Right lobe of liver (tissue), 6 donors: ENCODE measurements around the gene OR52B6. TPM values are rescaled to one million over a fixed set of nuclear protein-coding genes. Genes with fewer than 3 reads are reported as not detected.
A peak's percentile ranks its signal among the peaks of the same experiment; 100 is the strongest.

ENCODE experiments used
- ATAC-seq, 4 donors: fragments of 200-7000 bp; cut with Tn5 transposase; one replicate each; pipeline ENCODE4 v1.9.1; 2020; ENCODE audit warnings: mild to moderate bottlenecking in 4 of 4, moderate library complexity in 4 of 4
- DNase-seq, 3 donors: peaks; one replicate each; pipeline ENCODE4 v3.0.0-alpha.2; 2020
- H3K27ac ChIP-seq, 3 donors: fragments of 200-600 bp; one replicate each; pipeline ENCODE4 v1.8.0; 2022
- H3K27me3 ChIP-seq, 2 donors: fragments of 200-600 bp; one replicate each; pipeline ENCODE4 v1.8.0; 2022
- H3K36me3 ChIP-seq, 4 donors: fragments of 200-600 bp; sonication (generic) in 1 of 4; one replicate each; pipeline versions ENCODE4 v1.5.1 to v1.8.0; 2017 to 2022; ENCODE audit warnings: control low read depth in 1 of 4
- H3K4me1 ChIP-seq, 4 donors: fragments of 200-600 bp; sonication (generic) in 1 of 4; one replicate each; pipeline versions ENCODE4 v1.5.1 to v1.8.0; 2017 to 2022; ENCODE audit warnings: control low read depth in 1 of 4
- H3K4me3 ChIP-seq, 3 donors: fragments of 200-600 bp; one replicate each; pipeline ENCODE4 v1.8.0; 2022
- H3K9me3 ChIP-seq, 4 donors: fragments of 200-600 bp; sonication (generic) in 1 of 4; one replicate each; pipeline versions ENCODE4 v1.5.1 to v1.8.0; 2017 to 2022; ENCODE audit warnings: control low read depth in 1 of 4
- POLR2A ChIP-seq: fragments of 450-650 bp; IDR thresholded peaks from one replicate; pipeline ENCODE4 v1.6.1; 2017; ENCODE audit warnings: antibody characterized with exemption, mild to moderate bottlenecking
- WGBS: methylation state at CpG from one replicate; pipeline ENCODE4 v1.1.6; 2018; ENCODE audit warnings: low coverage, low lambda C conversion rate; ENCODE audit not compliant: insufficient coverage; ENCODE audit errors: missing lambda C conversion rate; 5-methylcytosine and 5-hydroxymethylcytosine counted together
- intact Hi-C, 2 donors: fragments of 100-400 bp; cut with DNase I; formaldehyde crosslinking; loops; one replicate each; pipeline versions ENCODE4 v1.11.2 to v1.14.1; 2022
- total RNA-seq, 6 experiments: library from RNA; depleted of rRNA in 2 of 6; stranded (reverse); fragments of >200 nt in 2 of 6; fragmentation: NEBNext Ultra II Directional in 3 of 6; extraction: Animal tissue kit (Norgen Biotek cat#: 25700) in 3 of 6; gene quantifications; one replicate each; pipeline versions ENCODE4 v1.1.0 to v1.2.4, GENCODE V29; 2016 to 2023
- TF ChIP-seq, protein P1 (sequence below), 4 donors: fragments of 200-600 bp in 3 of 4; fragments of 450-650 bp in 1 of 4; IDR thresholded peaks; one replicate each; pipeline versions ENCODE4 v1.5.1 to v1.8.0; 2016 to 2022; ENCODE audit warnings: antibody characterized with exemption in 4 of 4, mild to moderate bottlenecking in 2 of 4
- donor health status: DM: no; HTN: yes; CAD: no.
- donor health status: DM: no; HTN: no; CAD: no.
- donor health status: DM: no; HTN: no; CAD: no.
- donor health status: DM: no; HTN: yes; CAD: no.
- donor health status: DM: no; HTN: yes; CAD: no.

Gene OR52B6
- total RNA-seq, 6 experiments from 2014 or later, result not detected

DNA sequence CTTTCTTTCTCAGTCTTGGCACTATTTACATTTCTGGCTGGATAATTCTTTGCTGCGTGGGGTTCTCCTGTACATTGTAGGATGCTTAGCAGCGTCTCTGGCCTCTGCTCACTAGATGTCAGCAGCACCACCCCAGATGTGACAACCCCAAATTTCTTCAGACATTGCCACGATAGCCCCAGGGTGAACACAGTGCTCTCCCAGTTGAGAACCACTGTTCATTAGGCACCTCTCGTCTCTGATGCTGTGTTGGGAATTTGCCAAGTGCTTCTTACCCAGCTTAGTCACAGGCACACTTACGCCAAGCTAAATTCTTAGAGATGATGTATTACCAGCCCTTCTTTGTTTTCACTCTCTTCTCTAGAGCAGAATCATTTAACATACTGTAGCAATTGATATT, 25.2 kb downstream of the OR52B6 start:
- ATAC-seq (no peak), DNase-seq (no peak)
- Histone ChIP-seq H3K27me3 (no peaks in the 10 kb centered on the region), H3K4me3 (no peak overlapping the region), H3K36me3 (no peaks in the 10 kb centered on the region), H3K27ac (no peak overlapping the region), H3K9me3 (no peaks in the 10 kb centered on the region), H3K4me1 (no peaks in the 10 kb centered on the region)
- WGBS, result 90% methylated on average over 5 of the region's 5 CpGs
- TF ChIP-seq POLR2A, result no peak
- TF ChIP-seq, protein P1, sequence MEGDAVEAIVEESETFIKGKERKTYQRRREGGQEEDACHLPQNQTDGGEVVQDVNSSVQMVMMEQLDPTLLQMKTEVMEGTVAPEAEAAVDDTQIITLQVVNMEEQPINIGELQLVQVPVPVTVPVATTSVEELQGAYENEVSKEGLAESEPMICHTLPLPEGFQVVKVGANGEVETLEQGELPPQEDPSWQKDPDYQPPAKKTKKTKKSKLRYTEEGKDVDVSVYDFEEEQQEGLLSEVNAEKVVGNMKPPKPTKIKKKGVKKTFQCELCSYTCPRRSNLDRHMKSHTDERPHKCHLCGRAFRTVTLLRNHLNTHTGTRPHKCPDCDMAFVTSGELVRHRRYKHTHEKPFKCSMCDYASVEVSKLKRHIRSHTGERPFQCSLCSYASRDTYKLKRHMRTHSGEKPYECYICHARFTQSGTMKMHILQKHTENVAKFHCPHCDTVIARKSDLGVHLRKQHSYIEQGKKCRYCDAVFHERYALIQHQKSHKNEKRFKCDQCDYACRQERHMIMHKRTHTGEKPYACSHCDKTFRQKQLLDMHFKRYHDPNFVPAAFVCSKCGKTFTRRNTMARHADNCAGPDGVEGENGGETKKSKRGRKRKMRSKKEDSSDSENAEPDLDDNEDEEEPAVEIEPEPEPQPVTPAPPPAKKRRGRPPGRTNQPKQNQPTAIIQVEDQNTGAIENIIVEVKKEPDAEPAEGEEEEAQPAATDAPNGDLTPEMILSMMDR (IDR thresholded peaks at IDR 0.05), result no peak
- intact Hi-C loops, result no loop called here

DNA sequence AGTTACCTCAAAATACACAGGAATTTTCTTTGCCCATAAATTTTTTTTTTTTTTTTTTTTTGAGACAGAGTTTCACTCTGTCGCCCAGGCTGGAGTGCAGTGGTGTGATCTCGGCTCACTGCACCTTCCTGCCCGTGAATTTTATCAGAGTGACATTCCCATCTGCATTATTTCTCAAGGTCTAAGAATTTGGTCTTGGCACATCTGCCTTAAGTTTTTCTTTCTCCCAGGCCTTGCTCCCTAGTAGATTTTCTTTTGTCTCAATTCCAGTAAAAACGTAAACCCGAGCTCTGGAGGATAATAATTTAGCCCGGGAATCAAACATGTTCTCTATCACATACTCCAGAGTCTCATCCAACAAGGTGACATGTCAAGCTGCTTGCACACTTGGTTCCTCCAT, 28.1 kb downstream of the OR52B6 start:
- Histone ChIP-seq H3K36me3 (no peaks in the 10 kb centered on the region), H3K4me1 (no peaks in the 10 kb centered on the region), H3K9me3 (no peaks in the 10 kb centered on the region), H3K4me3 (no peak overlapping the region), H3K27ac (no peak overlapping the region), H3K27me3 (no peaks in the 10 kb centered on the region)
- ATAC-seq, result no peak
- no peak for DNase-seq
- TF ChIP-seq, protein P1 (IDR thresholded peaks at IDR 0.05), result no peak
- TF ChIP-seq POLR2A, result no peak
- intact Hi-C loops, result no loop called here
- 50% methylated on average over 3 of the region's 6 CpGs for WGBS

DNA sequence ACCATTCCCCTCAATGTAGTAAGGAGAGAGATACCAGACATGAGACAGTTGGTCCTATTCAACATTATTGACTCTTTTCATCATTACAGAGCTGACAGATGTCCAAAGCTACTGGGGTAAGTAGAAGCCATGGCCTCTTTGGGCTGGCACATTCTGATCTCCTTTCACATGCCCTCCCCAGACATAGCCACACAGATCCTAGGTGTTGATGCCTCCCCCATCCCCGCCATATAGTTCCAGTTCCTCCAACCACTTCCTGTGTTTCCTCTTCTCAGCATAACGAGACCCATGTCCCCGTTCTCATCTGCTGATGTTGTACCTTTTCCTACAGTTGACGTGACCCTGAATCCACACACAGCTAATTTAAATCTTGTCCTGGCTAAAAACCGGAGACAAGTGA, 29.8 kb downstream of the OR52B6 start:
- DNase-seq, result no peak
- Histone ChIP-seq H3K9me3 (no peaks in the 10 kb centered on the region), H3K4me1 (no peaks in the 10 kb centered on the region), H3K27me3 (no peaks in the 10 kb centered on the region), H3K4me3 (no peak overlapping the region), H3K27ac (no peak overlapping the region), H3K36me3 (no peaks in the 10 kb centered on the region)
- WGBS, result 57% methylated on average over 5 of the region's 5 CpGs
- intact Hi-C loops, result no loop called here
- ATAC-seq, result peak in 3 of 4 donors; percentile 28 to 40 (median 29)
- TF ChIP-seq, protein P1 (IDR thresholded peaks at IDR 0.05), result no peak
- no peak for TF ChIP-seq POLR2A

DNA sequence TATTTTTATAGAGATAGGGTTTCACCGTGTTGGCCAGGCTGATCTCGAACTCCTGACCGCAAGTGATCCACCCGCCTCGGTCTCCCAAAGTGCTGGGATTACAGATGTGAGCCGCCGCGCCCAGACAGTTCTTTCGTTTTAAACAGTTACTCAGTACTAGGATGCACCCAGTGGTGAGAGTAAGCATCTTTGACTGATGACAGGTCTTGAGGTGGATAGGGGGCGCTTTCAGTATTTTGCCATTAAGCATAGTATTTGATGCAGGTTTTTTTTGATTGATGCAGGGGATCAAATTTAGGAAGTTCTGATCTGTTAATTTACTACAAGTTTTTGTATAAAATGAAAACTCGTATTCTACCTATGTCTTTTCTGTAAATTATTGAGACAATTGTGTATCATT, 30.9 kb downstream of the OR52B6 start:
- TF ChIP-seq POLR2A, result no peak
- TF ChIP-seq, protein P1 (IDR thresholded peaks at IDR 0.05), result no peak
- no peak for ATAC-seq
- Histone ChIP-seq H3K36me3 (no peaks in the 10 kb centered on the region), H3K4me1 (no peaks in the 10 kb centered on the region), H3K27ac (no peak overlapping the region), H3K9me3 (no peaks in the 10 kb centered on the region), H3K4me3 (no peak overlapping the region), H3K27me3 (no peaks in the 10 kb centered on the region)
- intact Hi-C loops, result no loop called here
- 86% methylated on average over 11 of the region's 11 CpGs for WGBS
- DNase-seq, result no peak

DNA sequence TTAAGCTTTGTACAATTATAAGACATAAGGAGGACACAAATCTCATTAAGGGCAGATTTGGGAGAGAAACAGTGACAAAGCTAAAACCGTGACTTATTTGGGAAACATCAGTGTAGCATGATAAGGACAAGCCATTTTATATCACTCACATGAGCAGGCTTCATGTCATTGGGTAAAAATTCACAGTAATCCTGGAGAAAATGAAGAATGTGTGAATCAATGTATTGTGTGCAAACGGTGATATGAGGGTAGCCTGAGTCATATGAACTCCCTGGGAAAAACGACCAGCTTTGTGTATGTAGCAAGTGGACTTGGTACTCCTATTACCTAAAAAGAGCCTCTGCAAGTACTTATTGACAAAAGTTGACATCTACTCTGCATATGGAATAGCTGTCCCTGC, 38.1 kb downstream of the OR52B6 start:
- H3K27me3 ChIP-seq, result no peaks in the 10 kb centered on the region
- DNase-seq (no peak), ATAC-seq (no peak)
- no peak overlapping the region for H3K4me3 ChIP-seq
- H3K27ac ChIP-seq, result no peak overlapping the region
- TF ChIP-seq POLR2A, result no peak
- TF ChIP-seq, protein P1 (IDR thresholded peaks at IDR 0.05), result no peak
- no peaks in the 10 kb centered on the region for H3K9me3 ChIP-seq
- intact Hi-C loops, result no loop called here
- peaks cover 0 to 26% (median 1%) of the 10 kb centered on the region in 4 donors for H3K4me1 ChIP-seq
- no peaks in the 10 kb centered on the region for H3K36me3 ChIP-seq
- WGBS, result 81% methylated on average over 3 of the region's 3 CpGs
